SU-DHL-6 (cell line): ENCODE data around the gene CMPK2.

Experiments used
- H2AFZ ChIP-seq: fragments of 200-600 bp; sonication (generic); 2 replicates; pipeline ENCODE4 v1.6.1; 2014; ENCODE audit warnings: low read depth, mild to moderate bottlenecking, moderate library complexity, mixed read lengths, antibody characterized with exemption, low read length; ENCODE audit not compliant: severe bottlenecking
- H3F3A ChIP-seq: fragments of 200-600 bp; shearing (Covaris generic); 2 replicates; pipeline ENCODE4 v1.6.0; 2016; ENCODE audit warnings: antibody characterized with exemption, mild to moderate bottlenecking; ENCODE audit not compliant: insufficient read depth
- H3K27ac ChIP-seq: fragments of 200-600 bp; sonication (generic); 2 replicates; pipeline ENCODE4 v1.5.1; 2016; ENCODE audit warnings: low read depth, mild to moderate bottlenecking, low read length, moderate library complexity, mixed read lengths
- H3K27me3 ChIP-seq: fragments of 200-600 bp; sonication (generic), shearing (Covaris generic); 2 replicates; pipeline ENCODE4 v1.6.0; 2014; ENCODE audit warnings: mild to moderate bottlenecking, low read length
- H3K36me3 ChIP-seq: fragments of 200-600 bp; sonication (generic); 2 replicates; pipeline ENCODE4 v1.6.1; 2014; ENCODE audit warnings: mild to moderate bottlenecking, low read length, mixed read lengths
- H3K4me2 ChIP-seq: fragments of 300-600, 200-600 bp; shearing (Covaris generic), sonication (generic); 2 replicates; pipeline ENCODE4 v1.6.0; 2014; ENCODE audit warnings: low read length, low read depth, mild to moderate bottlenecking; ENCODE audit not compliant: poor library complexity, severe bottlenecking
- H3K4me3 ChIP-seq: fragments of 200-600 bp; sonication (generic); 2 replicates; pipeline ENCODE4 v1.5.1; 2014; ENCODE audit warnings: antibody characterized with exemption, low read length, mild to moderate bottlenecking, mixed read lengths; ENCODE audit not compliant: insufficient read depth, poor library complexity, severe bottlenecking
- H3K79me2 ChIP-seq: fragments of 200-600 bp; sonication (generic); 2 replicates; pipeline ENCODE4 v1.6.1; 2014; ENCODE audit warnings: mild to moderate bottlenecking, low read length, moderate library complexity; ENCODE audit not compliant: insufficient read depth
- H3K9ac ChIP-seq: fragments of 200-600 bp; sonication (generic); 2 replicates; pipeline ENCODE4 v1.7.0; 2014; ENCODE audit warnings: mild to moderate bottlenecking, low read length
- H3K9me2 ChIP-seq: fragments of 200-600 bp; sonication (generic); replicated peaks from 2 replicates; pipeline ENCODE4 v1.6.1; 2014; ENCODE audit warnings: low read length; ENCODE audit not compliant: insufficient read depth
- H3K9me3 ChIP-seq: fragments of 200-600 bp; sonication (generic); 2 replicates; pipeline ENCODE4 v1.6.1; 2014; ENCODE audit warnings: low read length, mixed read lengths; ENCODE audit not compliant: insufficient read depth
- H4K20me1 ChIP-seq: fragments of 200-600 bp; sonication (generic); 2 replicates; pipeline ENCODE4 v1.6.1; 2014; ENCODE audit warnings: low read depth, mild to moderate bottlenecking, antibody characterized with exemption, low read length, moderate library complexity, mixed read lengths
- EZH2phosphoT487 ChIP-seq: fragments of 200-600 bp; sonication (generic), shearing (Covaris generic); conservative IDR thresholded peaks from 2 replicates; pipeline ENCODE4 v1.6.1; 2018; ENCODE audit warnings: mild to moderate bottlenecking, antibody characterized with exemption, low read length, moderate library complexity, mixed read lengths
- TF ChIP-seq, protein P1 (sequence below): fragments of 200-600 bp; sonication (generic); IDR thresholded peaks from one replicate; pipeline ENCODE4 v1.5.1; 2017; ENCODE audit warnings: antibody characterized with exemption, mild to moderate bottlenecking, low read length, moderate library complexity; ENCODE audit not compliant: insufficient read depth, poor library complexity, severe bottlenecking

CMPK2 gene

DNA sequence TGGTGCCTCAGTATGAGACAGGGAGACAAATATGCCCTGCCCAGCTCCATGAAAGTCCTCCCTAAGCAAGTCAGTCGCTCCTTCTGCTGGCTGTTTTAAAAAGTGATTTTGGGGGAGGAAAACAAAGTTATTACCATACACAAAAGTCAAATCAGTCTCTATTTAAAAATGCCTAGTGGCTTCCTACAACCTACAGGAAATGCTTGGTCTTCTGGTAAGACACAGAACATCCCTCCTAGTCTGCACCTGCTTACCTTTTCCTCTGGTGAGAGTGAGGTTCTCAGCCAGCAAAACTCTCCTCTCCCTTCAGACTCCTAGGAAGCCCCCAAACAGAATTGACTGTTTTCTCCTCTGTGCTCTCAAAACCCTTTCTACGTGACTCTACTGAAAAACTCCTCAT, 13.5 kb downstream of the CMPK2 start:
- H3K27me3 ChIP-seq = no peaks in the 10 kb centered on the region
- no peaks in the 10 kb centered on the region for H3K9me3 ChIP-seq
- H3K27ac ChIP-seq = no peak overlapping the region
- no peak overlapping the region for H3K4me3 ChIP-seq
- no peaks in the 10 kb centered on the region for H3F3A ChIP-seq
- TF ChIP-seq, protein P1, sequence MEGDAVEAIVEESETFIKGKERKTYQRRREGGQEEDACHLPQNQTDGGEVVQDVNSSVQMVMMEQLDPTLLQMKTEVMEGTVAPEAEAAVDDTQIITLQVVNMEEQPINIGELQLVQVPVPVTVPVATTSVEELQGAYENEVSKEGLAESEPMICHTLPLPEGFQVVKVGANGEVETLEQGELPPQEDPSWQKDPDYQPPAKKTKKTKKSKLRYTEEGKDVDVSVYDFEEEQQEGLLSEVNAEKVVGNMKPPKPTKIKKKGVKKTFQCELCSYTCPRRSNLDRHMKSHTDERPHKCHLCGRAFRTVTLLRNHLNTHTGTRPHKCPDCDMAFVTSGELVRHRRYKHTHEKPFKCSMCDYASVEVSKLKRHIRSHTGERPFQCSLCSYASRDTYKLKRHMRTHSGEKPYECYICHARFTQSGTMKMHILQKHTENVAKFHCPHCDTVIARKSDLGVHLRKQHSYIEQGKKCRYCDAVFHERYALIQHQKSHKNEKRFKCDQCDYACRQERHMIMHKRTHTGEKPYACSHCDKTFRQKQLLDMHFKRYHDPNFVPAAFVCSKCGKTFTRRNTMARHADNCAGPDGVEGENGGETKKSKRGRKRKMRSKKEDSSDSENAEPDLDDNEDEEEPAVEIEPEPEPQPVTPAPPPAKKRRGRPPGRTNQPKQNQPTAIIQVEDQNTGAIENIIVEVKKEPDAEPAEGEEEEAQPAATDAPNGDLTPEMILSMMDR = no peak
- TF ChIP-seq EZH2phosphoT487 = no peak
- no peak overlapping the region for H3K9ac ChIP-seq
- H3K79me2 ChIP-seq = no peaks in the 10 kb centered on the region
- no peaks in the 10 kb centered on the region for H4K20me1 ChIP-seq
- H3K9me2 ChIP-seq = no peaks in the 10 kb centered on the region
- H3K4me2 ChIP-seq = no peak overlapping the region
- no peaks in the 10 kb centered on the region; the same call in 1 of the 2 replicates for H3K36me3 ChIP-seq
- H2AFZ ChIP-seq = no peak overlapping the region

DNA sequence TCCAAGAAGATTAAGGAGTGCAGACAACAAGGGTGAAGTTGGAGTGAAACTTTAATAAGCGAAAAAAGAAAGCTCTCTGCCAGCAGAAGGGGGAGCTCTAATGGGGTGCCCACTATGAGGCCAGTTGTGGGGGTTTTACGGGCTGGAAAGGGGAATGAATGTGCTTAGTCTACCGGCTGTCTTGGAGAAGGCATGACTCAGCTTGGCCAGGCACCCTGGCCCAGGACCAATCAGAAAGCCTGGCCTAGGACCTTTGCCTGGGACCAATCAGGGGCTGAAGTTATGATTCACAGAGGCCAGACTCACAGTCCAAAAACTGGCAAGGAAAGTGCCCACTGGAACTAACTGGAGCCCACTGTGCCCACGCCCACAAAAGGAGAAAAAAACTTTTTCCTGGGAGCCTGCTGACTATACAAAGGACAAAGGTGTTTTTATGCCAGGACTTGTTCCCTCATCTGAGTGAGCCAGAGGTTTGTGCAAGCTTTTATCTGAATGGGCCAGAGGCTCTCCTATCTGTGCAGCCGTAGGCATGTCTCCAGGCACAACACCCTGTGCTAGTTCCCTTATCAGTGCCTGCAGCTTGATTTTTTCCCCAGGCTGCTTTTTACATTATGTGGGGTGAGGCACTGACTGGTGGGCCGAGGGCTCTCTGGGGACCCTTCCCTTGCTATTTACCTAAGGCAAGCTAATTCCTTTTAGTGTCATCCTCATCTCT, 18.6 kb downstream of the CMPK2 start:
- Histone ChIP-seq H3K9me2 (no peaks in the 10 kb centered on the region), H3K27me3 (no peaks in the 10 kb centered on the region), H4K20me1 (no peaks in the 10 kb centered on the region), H3K9me3 (peaks cover 47% of the 10 kb centered on the region), H3K4me3 (no peak overlapping the region), H3F3A (no peaks in the 10 kb centered on the region), H3K36me3 (peaks cover 3% of the 10 kb centered on the region), H3K79me2 (no peaks in the 10 kb centered on the region), H3K9ac (no peak overlapping the region), H3K27ac (no peak overlapping the region), H3K4me2 (no peak overlapping the region), H2AFZ (no peak overlapping the region)
- TF ChIP-seq EZH2phosphoT487 = no peak
- TF ChIP-seq, protein P1 = no peak

GRCh38 chr2:6846540-6846939, 19.2 kb downstream of the CMPK2 start:
- H3K9ac ChIP-seq = no peak overlapping the region
- H3K4me3 ChIP-seq = no peak overlapping the region

More at GRCh38 chr2:6846540-6846939, 19.2 kb downstream of the CMPK2 start:
- no peaks in the 10 kb centered on the region for H4K20me1 ChIP-seq
- no peak overlapping the region for H3K27ac ChIP-seq
- H3K79me2 ChIP-seq = no peaks in the 10 kb centered on the region
- H3K4me2 ChIP-seq = no peak overlapping the region
- H3K9me3 ChIP-seq = peaks cover 52% of the 10 kb centered on the region
- H3K9me2 ChIP-seq = no peaks in the 10 kb centered on the region
- TF ChIP-seq EZH2phosphoT487 = no peak
- TF ChIP-seq, protein P1 = no peak
- no peaks in the 10 kb centered on the region for H3K27me3 ChIP-seq
- no peaks in the 10 kb centered on the region for H3F3A ChIP-seq
- peaks cover 3% of the 10 kb centered on the region for H3K36me3 ChIP-seq
- no peak overlapping the region for H2AFZ ChIP-seq
